ENCODE measurements around the gene TBX19. TPM values are rescaled to one million over a fixed set of nuclear protein-coding genes. Genes with fewer than 3 reads are reported as not detected.

The TBX19 gene
- 1 to 10 TPM; 1.6 to 7.8 (median 4.9) TPM for total RNA-seq

DNA sequence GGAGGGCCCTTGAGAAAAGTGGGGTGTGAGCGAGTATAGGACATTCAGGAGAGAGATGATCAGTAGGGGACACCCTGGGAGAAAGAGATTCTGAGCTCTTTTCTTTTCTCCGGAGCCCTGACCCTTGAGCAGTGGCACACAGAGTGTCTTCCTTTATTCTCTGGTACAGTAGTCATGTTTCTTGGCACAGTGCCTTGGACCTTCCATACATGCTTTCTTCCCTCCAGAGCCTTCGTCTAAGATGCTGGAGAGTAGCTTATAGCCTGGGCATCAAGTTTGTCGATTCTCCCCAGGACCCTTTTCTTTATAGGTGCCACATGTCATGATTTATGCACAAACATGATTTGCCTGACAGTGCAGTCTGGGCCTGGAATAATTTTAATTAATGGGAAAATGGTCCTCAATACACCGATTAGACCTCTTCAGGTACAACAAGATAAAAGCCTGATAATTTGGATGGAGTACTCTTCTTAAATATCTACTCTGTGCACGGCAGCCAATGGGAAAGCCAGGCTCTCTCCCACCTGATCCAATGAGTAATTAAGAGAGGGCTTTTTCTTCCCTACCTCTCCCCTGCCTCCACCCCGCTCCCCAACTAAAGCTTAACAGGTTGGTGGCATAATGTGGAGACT, at the start of gene TBX19:
TSS of gene TBX19 (plus strand) at position 582 of the 632 bp plus-strand sequence. CDS start 214 bp downstream, outside the sequence.
- Histone ChIP-seq H3K4me1 (no peaks in the 10 kb centered on the region), H3K9me3 (peaks cover 0 to 4% of the 10 kb centered on the region in 2 donors), H3K27ac (no peak within 1 kb of the TSS), H3K27me3 (no peaks in the 10 kb centered on the region), H3K4me3 (no peak within 1 kb of the TSS), H3K36me3 (no peaks in the 10 kb centered on the region)
- intact Hi-C loops (cut with DNase I; ENCODE audit: low total_unique reads) = no loop called here
- no peak for DNase-seq (ENCODE audit: low spot score in 2 of 2)
- TF ChIP-seq POLR2A (IDR thresholded peaks at IDR 0.05) = no peak
- TF ChIP-seq, protein P1, sequence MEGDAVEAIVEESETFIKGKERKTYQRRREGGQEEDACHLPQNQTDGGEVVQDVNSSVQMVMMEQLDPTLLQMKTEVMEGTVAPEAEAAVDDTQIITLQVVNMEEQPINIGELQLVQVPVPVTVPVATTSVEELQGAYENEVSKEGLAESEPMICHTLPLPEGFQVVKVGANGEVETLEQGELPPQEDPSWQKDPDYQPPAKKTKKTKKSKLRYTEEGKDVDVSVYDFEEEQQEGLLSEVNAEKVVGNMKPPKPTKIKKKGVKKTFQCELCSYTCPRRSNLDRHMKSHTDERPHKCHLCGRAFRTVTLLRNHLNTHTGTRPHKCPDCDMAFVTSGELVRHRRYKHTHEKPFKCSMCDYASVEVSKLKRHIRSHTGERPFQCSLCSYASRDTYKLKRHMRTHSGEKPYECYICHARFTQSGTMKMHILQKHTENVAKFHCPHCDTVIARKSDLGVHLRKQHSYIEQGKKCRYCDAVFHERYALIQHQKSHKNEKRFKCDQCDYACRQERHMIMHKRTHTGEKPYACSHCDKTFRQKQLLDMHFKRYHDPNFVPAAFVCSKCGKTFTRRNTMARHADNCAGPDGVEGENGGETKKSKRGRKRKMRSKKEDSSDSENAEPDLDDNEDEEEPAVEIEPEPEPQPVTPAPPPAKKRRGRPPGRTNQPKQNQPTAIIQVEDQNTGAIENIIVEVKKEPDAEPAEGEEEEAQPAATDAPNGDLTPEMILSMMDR (IDR thresholded peaks at IDR 0.05) = no peak
- no peak for TF ChIP-seq POLR2AphosphoS5 (IDR thresholded peaks at IDR 0.05)

DNA sequence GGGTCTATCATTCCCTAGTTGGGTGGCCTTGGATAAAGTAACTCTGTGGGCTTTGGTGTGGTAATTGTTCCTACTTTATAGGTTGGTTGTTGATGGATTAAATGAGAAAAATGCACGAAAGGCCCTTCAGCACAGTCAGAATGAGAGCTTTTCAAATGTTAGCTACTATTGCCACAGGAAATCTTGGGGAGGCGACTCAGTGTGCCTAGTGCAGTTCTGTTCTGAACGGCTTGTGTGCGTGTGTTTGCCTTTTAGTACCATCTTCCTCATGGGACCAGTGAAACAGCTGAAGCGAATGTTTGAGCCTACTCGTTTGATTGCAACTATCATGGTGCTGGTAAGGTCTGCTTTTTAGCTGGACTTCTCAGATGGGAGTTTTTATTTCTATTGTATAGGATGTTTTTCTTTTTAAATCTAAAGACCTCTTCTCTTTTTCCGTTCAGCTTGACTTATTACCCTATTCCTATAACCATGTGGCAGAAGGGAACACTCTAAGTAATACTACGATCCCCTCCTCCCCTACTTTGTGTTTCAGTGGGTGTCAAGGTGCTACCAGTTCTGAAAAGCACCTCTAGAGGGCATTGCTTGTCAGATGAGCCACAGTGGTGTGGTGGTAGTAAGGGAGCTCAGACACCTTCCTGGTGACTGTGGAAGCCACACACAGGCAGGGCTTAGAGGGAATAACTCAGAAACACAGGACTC, 45.7 kb upstream of the TBX19 start:
- no peak for DNase-seq (ENCODE audit: low spot score in 2 of 2)
- Histone ChIP-seq H3K36me3 (peaks cover 7% of the 10 kb centered on the region), H3K9me3 (no peaks in the 10 kb centered on the region), H3K4me1 (peaks cover 0 to 12% of the 10 kb centered on the region in 2 donors), H3K27me3 (no peaks in the 10 kb centered on the region), H3K4me3 (no peak overlapping the region), H3K27ac (peak overlapping the region; percentile 15 to 27)
- TF ChIP-seq POLR2A (IDR thresholded peaks at IDR 0.05) (no peak), POLR2AphosphoS5 (IDR thresholded peaks at IDR 0.05) (no peak)
- TF ChIP-seq, protein P1 (IDR thresholded peaks at IDR 0.05) = no peak
- intact Hi-C loops (cut with DNase I; ENCODE audit: low total_unique reads) = no loop called here

DNA sequence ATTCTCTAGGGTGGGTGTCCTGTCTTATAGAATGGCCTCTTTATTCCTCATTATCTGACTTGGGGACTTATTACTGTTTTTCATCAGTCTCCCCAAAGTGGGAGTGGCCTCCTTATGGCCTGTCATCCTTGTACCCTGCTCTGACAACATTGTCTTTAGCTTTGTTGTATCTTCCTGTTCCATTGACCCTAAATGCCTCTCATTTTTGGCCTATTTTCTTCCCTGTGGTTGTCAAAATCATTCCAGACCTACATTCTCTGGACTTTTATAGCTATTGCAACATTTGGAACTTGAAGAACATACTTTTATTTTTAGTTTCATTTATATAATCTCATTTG, 45.2 kb upstream of the TBX19 start:
- Histone ChIP-seq H3K4me3 (no peak overlapping the region), H3K27me3 (no peaks in the 10 kb centered on the region), H3K4me1 (peaks cover 0 to 8% of the 10 kb centered on the region in 2 donors), H3K9me3 (no peaks in the 10 kb centered on the region), H3K27ac (peak overlapping the region; percentile 15 to 27), H3K36me3 (peaks cover 7% of the 10 kb centered on the region)
- DNase-seq (ENCODE audit: low spot score in 2 of 2) = no peak
- intact Hi-C loops (cut with DNase I; ENCODE audit: low total_unique reads) = no loop called here
- TF ChIP-seq, protein P1 (IDR thresholded peaks at IDR 0.05) = no peak
- TF ChIP-seq POLR2A (IDR thresholded peaks at IDR 0.05) (no peak), POLR2AphosphoS5 (IDR thresholded peaks at IDR 0.05) (no peak)

DNA sequence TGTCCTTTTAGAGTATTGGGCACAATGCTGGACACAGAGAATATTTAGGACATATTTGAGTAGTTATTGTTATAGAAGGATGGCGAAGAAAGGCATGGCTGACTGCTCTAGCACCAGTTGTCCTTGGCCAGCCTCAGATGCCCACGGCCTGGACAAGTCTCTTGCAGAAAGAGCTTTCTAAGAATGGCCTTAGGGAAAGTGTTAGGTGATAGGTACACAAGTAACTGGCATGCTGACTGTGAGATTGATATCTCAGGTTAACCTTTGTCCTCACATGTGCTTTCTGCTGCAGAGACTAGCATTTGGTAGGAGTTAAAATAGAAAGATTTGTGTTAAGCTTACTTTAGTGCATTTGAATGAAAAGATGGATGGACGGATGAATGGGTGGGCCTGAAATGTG, 44.7 kb upstream of the TBX19 start:
- H3K27me3 ChIP-seq = no peaks in the 10 kb centered on the region
- H3K4me3 ChIP-seq = no peak overlapping the region
- no peak for DNase-seq (ENCODE audit: low spot score in 2 of 2)
- peak overlapping the region in 1 of 2 donors; percentile 59 for H3K27ac ChIP-seq
- intact Hi-C loops (cut with DNase I; ENCODE audit: low total_unique reads) = no loop called here
- TF ChIP-seq POLR2AphosphoS5 (IDR thresholded peaks at IDR 0.05) (no peak), POLR2A (IDR thresholded peaks at IDR 0.05) (no peak)
- TF ChIP-seq, protein P1 (IDR thresholded peaks at IDR 0.05) = no peak
- H3K9me3 ChIP-seq = no peaks in the 10 kb centered on the region
- H3K36me3 ChIP-seq = peaks cover 7% of the 10 kb centered on the region
- H3K4me1 ChIP-seq = peaks cover 0 to 8% of the 10 kb centered on the region in 2 donors
